HepG2 (cell line): ENCODE measurements around the gene SUB1. TPM values are rescaled to one million over a fixed set of nuclear protein-coding genes. Genes with fewer than 3 reads are reported as not detected.
A peak's percentile ranks its signal among the peaks of the same experiment; 100 is the strongest.

Source experiments
- CHD4 ChIP-seq: fragments of 200-600 bp; sonication (generic); IDR thresholded peaks from 2 replicates; pipeline ENCODE4 v1.7.0; 2017; ENCODE audit warnings: mild to moderate bottlenecking, low read length, borderline replicate concordance
- FOXA1 ChIP-seq, 2 experiments: fragments of 450-650 bp in 1 of 2; sonication (generic) in 1 of 2; formaldehyde crosslinking in 1 of 2; IDR thresholded peaks; 2 replicates each; pipeline versions ENCODE4 v1.4.0 to v1.6.1; 2016 to 2020; ENCODE audit warnings: missing genetic modification reagents in 1 of 2
- GABPA ChIP-seq, 2 experiments: IDR thresholded peaks; 2 replicates each; pipeline ENCODE4 v1.6.1; 2011 to 2016; ENCODE audit warnings: low read depth in 2 of 2, low read length in 1 of 2, missing biosample characterization in 1 of 2, missing genetic modification characterization in 1 of 2
- PCBP1 ChIP-seq: fragments of 200-400 bp; formaldehyde crosslinking; IDR thresholded peaks from 2 replicates; pipeline ENCODE4 v1.6.1; 2017; ENCODE audit warnings: mild to moderate bottlenecking, low read depth, low read length, borderline replicate concordance
- SIX1 ChIP-seq: sonication (generic); formaldehyde crosslinking; IDR thresholded peaks from 2 replicates; pipeline ENCODE4 v1.4.0; 2020; ENCODE audit warnings: missing genetic modification reagents, borderline replicate concordance
- SRSF9 ChIP-seq: fragments of 200-400 bp; formaldehyde crosslinking; IDR thresholded peaks from 2 replicates; pipeline ENCODE4 v1.6.1; 2018; ENCODE audit warnings: borderline replicate concordance, mild to moderate bottlenecking, low read depth, low read length; ENCODE audit not compliant: insufficient read depth, poor library complexity, severe bottlenecking
- XBP1 ChIP-seq: sonication (generic); formaldehyde crosslinking; IDR thresholded peaks from 2 replicates; pipeline ENCODE4 v1.5.0; 2020; ENCODE audit warnings: missing genetic modification reagents
- ZBTB3 ChIP-seq: sonication (generic); formaldehyde crosslinking; IDR thresholded peaks from 2 replicates; pipeline ENCODE4 v1.4.0; 2020; ENCODE audit warnings: low read depth, mild to moderate bottlenecking, moderate library complexity, missing genetic modification reagents, borderline replicate concordance
- ZFP82 ChIP-seq: sonication (generic); formaldehyde crosslinking; IDR thresholded peaks from 2 replicates; pipeline ENCODE4 v1.5.1; 2020; ENCODE audit warnings: mild to moderate bottlenecking, missing genetic modification reagents, borderline replicate concordance
- ZNF260 ChIP-seq: sonication (generic); formaldehyde crosslinking; IDR thresholded peaks from 2 replicates; pipeline ENCODE4 v1.4.0; 2020; ENCODE audit warnings: missing genetic modification reagents, low read depth, mild to moderate bottlenecking, borderline replicate concordance
- ZNF30 ChIP-seq: sonication (generic); formaldehyde crosslinking; IDR thresholded peaks from 2 replicates; pipeline ENCODE4 v1.5.0; 2020; ENCODE audit warnings: mild to moderate bottlenecking, missing genetic modification reagents
- ZNF577 ChIP-seq: sonication (generic); formaldehyde crosslinking; IDR thresholded peaks from 2 replicates; pipeline ENCODE4 v1.4.0; 2020; ENCODE audit warnings: mild to moderate bottlenecking, low read depth, missing genetic modification reagents, borderline replicate concordance
- ZNF782 ChIP-seq: sonication (generic); formaldehyde crosslinking; IDR thresholded peaks from 2 replicates; pipeline ENCODE4 v1.4.0; 2020; ENCODE audit warnings: missing genetic modification reagents, mild to moderate bottlenecking, borderline replicate concordance
- ZNF788 ChIP-seq: sonication (generic); formaldehyde crosslinking; IDR thresholded peaks from 2 replicates; pipeline ENCODE4 v1.5.0; 2020; ENCODE audit warnings: mild to moderate bottlenecking, missing genetic modification reagents, borderline replicate concordance
- polyA plus RNA-seq, 8 experiments: library from polyadenylated mRNA; depleted of rRNA in 3 of 8; stranded (reverse) in 7 of 8; unstranded in 1 of 8; fragments of >200 nt; fragmentation: Illumina TruSeq in 4 of 8; extraction: Trizol in 4 of 8; gene quantifications; 2 replicates each; pipeline versions ENCODE4 v1.2.1 to v1.2.3, GENCODE V29; 2011 to 2016; ENCODE audit warnings: low read depth in 4 of 8, missing spikeins in 1 of 8, mixed read lengths in 1 of 8; ENCODE audit not compliant: insufficient read depth in 1 of 8
- total RNA-seq, 5 experiments: library from RNA; depleted of rRNA; stranded (reverse); fragments of >200 nt; fragmentation: Illumina TruSeq; extraction: Trizol; gene quantifications; 2 replicates each; pipeline ENCODE4 v1.2.3, GENCODE V29; 2016; ENCODE audit warnings: low read depth in 1 of 5
- TF ChIP-seq, protein P1 (sequence below): sonication (generic); formaldehyde crosslinking; IDR thresholded peaks from 2 replicates; pipeline ENCODE4 v1.8.1; 2022; ENCODE audit warnings: mild to moderate bottlenecking, missing genetic modification reagents
- TF ChIP-seq, protein P2 (sequence below): fragments of 450-650 bp; IDR thresholded peaks from 2 replicates; pipeline ENCODE4 v1.6.1; 2017; ENCODE audit warnings: mild to moderate bottlenecking
- TF ChIP-seq, protein P3 (sequence below): IDR thresholded peaks from 2 replicates; pipeline ENCODE4 v1.6.1; 2016; ENCODE audit warnings: missing compliant biosample characterization, missing genetic modification reagents, borderline replicate concordance
- TF ChIP-seq, protein P4 (sequence below), 2 experiments: sonication (generic) in 1 of 2; formaldehyde crosslinking in 1 of 2; IDR thresholded peaks; 2 replicates each; pipeline versions ENCODE4 v1.5.1 to v1.6.1; 2011 to 2020; ENCODE audit warnings: borderline replicate concordance in 1 of 2, low read depth in 1 of 2, low read length in 1 of 2, mild to moderate bottlenecking in 1 of 2, missing genetic modification reagents in 1 of 2, moderate library complexity in 1 of 2

Gene SUB1
- total and polyA plus RNA-seq, 2 of the 13 experiments (the other 11 are each of a cell fraction or from before 2014, with no cell fraction given): 182 to 693 TPM

DNA sequence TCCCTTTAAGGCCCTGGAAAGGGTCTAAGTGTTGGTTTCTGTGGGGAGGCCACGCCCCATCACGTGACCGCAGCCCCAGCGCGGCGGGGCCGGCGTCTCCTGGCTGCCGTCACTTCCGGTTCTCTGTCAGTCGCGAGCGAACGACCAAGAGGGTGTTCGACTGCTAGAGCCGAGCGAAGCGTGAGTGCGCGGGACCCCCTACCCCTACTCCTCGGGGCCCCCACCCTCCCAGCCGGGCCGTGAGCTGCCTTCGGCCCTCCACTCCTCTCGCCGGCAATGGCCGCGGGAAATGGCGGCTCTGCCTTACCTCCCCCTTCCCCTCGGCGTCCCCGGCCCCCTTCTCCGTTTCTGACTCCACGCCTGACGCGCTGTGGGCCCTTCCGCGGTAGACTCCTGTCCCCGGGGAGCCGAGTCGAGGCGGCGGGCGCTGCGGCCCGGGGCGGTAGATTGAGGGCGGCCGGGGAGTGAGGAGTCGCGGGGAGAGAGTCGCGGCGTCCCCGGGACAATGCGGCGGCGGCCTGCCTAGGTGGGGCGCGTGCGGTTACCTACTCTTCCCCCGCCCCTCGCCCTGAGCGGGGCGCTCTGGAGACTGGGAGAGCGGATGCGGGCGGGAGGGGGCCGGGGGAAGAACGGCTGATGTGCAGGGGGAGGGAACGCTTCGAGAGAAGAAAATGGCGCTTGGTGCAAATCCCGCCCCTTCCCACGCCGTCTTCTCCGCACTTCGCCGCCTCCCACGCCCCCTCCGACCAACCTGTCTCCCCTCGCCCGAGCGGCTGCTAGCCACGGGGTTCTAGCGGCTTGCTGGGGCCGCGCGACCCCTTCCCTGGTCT, at the start of gene SUB1 (continued):
- TF ChIP-seq, protein P1, sequence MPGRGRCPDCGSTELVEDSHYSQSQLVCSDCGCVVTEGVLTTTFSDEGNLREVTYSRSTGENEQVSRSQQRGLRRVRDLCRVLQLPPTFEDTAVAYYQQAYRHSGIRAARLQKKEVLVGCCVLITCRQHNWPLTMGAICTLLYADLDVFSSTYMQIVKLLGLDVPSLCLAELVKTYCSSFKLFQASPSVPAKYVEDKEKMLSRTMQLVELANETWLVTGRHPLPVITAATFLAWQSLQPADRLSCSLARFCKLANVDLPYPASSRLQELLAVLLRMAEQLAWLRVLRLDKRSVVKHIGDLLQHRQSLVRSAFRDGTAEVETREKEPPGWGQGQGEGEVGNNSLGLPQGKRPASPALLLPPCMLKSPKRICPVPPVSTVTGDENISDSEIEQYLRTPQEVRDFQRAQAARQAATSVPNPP: no peak
- TF ChIP-seq, protein P2, sequence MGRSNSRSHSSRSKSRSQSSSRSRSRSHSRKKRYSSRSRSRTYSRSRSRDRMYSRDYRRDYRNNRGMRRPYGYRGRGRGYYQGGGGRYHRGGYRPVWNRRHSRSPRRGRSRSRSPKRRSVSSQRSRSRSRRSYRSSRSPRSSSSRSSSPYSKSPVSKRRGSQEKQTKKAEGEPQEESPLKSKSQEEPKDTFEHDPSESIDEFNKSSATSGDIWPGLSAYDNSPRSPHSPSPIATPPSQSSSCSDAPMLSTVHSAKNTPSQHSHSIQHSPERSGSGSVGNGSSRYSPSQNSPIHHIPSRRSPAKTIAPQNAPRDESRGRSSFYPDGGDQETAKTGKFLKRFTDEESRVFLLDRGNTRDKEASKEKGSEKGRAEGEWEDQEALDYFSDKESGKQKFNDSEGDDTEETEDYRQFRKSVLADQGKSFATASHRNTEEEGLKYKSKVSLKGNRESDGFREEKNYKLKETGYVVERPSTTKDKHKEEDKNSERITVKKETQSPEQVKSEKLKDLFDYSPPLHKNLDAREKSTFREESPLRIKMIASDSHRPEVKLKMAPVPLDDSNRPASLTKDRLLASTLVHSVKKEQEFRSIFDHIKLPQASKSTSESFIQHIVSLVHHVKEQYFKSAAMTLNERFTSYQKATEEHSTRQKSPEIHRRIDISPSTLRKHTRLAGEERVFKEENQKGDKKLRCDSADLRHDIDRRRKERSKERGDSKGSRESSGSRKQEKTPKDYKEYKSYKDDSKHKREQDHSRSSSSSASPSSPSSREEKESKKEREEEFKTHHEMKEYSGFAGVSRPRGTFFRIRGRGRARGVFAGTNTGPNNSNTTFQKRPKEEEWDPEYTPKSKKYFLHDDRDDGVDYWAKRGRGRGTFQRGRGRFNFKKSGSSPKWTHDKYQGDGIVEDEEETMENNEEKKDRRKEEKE: no peak
- TF ChIP-seq SRSF9 (no peak), ZNF260 (no peak), CHD4 (no peak), ZNF577 (CRISPR knock-in tag) (no peak), ZNF30 (CRISPR knock-in tag) (no peak), ZBTB3 (0 out of 2 replicates have a peak, but pooled peaks have one; percentile 14), GABPA (IDR thresholded peaks at IDR 0.05; ENCODE audit: low read depth, low read length) (peak; percentile 72), GABPA (CRISPR knock-in tag; IDR thresholded peaks at IDR 0.05; ENCODE audit: low read depth) (peak; percentile 92), ZNF788 (CRISPR knock-in tag) (no peak), FOXA1 (IDR thresholded peaks at IDR 0.05) (no peak), FOXA1 (CRISPR knock-in tag; IDR thresholded peaks at IDR 0.05) (no peak), XBP1 (CRISPR knock-in tag) (no peak), SIX1 (CRISPR knock-in tag) (no peak), PCBP1 (0 out of 2 replicates have a peak, but pooled peaks have one; percentile 50), ZFP82 (no peak), ZNF782 (CRISPR knock-in tag) (peak; percentile 100)
- TF ChIP-seq, protein P3, sequence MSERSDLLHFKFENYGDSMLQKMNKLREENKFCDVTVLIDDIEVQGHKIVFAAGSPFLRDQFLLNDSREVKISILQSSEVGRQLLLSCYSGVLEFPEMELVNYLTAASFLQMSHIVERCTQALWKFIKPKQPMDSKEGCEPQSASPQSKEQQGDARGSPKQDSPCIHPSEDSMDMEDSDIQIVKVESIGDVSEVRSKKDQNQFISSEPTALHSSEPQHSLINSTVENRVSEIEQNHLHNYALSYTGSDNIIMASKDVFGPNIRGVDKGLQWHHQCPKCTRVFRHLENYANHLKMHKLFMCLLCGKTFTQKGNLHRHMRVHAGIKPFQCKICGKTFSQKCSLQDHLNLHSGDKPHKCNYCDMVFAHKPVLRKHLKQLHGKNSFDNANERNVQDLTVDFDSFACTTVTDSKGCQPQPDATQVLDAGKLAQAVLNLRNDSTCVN (CRISPR knock-in tag): 0 out of 2 replicates have a peak, but pooled peaks have one; percentile 39
- TF ChIP-seq, protein P4, sequence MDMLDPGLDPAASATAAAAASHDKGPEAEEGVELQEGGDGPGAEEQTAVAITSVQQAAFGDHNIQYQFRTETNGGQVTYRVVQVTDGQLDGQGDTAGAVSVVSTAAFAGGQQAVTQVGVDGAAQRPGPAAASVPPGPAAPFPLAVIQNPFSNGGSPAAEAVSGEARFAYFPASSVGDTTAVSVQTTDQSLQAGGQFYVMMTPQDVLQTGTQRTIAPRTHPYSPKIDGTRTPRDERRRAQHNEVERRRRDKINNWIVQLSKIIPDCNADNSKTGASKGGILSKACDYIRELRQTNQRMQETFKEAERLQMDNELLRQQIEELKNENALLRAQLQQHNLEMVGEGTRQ (IDR thresholded peaks at IDR 0.05; ENCODE audit: low read depth, low read length): peak; percentile 97
- TF ChIP-seq, protein P4 (CRISPR knock-in tag; IDR thresholded peaks at IDR 0.05; ENCODE audit: borderline replicate concordance): peak; percentile 94; the same call in 1 of the 2 replicates
